Hepatocyte (in vitro differentiated cells): ENCODE results near the gene ERBB4.

Source experiments
- EZH2 ChIP-seq: fragments of 200-600 bp; sonication (generic); IDR thresholded peaks from 2 replicates; pipeline ENCODE4 v1.6.1; 2016; ENCODE audit warnings: antibody characterized with exemption, mild to moderate bottlenecking, borderline replicate concordance
- TF ChIP-seq, protein P1 (sequence below): fragments of 200-600 bp; sonication (generic); IDR thresholded peaks from 2 replicates; pipeline ENCODE4 v1.5.1; 2016; ENCODE audit warnings: antibody characterized with exemption, mild to moderate bottlenecking; ENCODE audit not compliant: poor library complexity

DNA sequence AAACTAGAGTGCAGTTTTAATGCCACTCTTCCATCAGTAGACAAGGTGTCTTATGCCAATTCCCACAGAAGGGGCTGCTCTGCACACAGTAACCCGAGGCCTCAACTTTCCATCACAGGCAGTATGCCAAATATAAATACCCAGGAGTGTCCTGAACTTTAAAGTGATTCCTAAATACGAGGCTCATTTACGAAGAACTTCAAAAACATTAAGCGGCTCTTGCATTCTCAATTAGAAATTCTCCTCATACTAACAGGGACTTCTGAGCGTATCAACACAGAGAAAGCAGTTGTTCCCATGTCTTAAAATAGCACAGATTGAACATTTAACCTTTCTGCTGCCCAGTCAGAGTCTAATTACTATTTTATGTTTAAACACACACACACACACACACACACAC lies 638.6 kb downstream of the ERBB4 start:
- no peak for TF ChIP-seq EZH2
- TF ChIP-seq, protein P1, sequence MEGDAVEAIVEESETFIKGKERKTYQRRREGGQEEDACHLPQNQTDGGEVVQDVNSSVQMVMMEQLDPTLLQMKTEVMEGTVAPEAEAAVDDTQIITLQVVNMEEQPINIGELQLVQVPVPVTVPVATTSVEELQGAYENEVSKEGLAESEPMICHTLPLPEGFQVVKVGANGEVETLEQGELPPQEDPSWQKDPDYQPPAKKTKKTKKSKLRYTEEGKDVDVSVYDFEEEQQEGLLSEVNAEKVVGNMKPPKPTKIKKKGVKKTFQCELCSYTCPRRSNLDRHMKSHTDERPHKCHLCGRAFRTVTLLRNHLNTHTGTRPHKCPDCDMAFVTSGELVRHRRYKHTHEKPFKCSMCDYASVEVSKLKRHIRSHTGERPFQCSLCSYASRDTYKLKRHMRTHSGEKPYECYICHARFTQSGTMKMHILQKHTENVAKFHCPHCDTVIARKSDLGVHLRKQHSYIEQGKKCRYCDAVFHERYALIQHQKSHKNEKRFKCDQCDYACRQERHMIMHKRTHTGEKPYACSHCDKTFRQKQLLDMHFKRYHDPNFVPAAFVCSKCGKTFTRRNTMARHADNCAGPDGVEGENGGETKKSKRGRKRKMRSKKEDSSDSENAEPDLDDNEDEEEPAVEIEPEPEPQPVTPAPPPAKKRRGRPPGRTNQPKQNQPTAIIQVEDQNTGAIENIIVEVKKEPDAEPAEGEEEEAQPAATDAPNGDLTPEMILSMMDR, result no peak
